Activated CD4-positive, CD25-positive, alpha-beta regulatory T cell treated with anti-CD3 and anti-CD28 coated beads, Interleukin-2, amount 50 U/mL, for 24 hours (primary cell): ENCODE results near the gene ADM2.

Experiments used
- ATAC-seq, 2 donors: fragments of 150-1000 bp; cut with Tn5 transposase; one replicate each; pipeline ENCODE4 v1.10.0; 2021; ENCODE audit warnings: mild to moderate bottlenecking in 1 of 2, moderate library complexity in 1 of 2

The ADM2 gene

DNA sequence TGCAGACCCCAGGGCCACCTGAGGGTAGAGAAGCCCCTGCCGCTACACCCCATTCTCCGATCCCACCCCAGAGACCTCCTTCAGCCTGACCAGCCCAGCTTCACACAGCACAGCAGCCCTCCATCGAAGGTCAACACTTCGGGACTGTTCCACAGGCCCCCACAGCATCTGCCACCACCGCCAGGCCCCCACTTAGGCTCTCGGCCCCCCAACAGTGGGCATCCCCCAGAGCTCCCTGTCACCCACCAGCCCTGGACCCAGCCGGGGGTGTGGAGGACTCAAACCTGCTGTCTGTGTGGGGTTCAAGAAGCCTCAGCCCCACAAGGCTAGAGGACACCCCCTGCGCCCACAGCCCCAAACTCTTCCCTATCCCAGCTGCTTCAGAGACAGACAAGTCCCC is 12.7 kb upstream of the ADM2 start:
- no peak for ATAC-seq

- peak; percentile 87 for ATAC-seq
Observed at GRCh38 chr22:50469377-50470305, 11.7 kb upstream of the ADM2 start.

DNA sequence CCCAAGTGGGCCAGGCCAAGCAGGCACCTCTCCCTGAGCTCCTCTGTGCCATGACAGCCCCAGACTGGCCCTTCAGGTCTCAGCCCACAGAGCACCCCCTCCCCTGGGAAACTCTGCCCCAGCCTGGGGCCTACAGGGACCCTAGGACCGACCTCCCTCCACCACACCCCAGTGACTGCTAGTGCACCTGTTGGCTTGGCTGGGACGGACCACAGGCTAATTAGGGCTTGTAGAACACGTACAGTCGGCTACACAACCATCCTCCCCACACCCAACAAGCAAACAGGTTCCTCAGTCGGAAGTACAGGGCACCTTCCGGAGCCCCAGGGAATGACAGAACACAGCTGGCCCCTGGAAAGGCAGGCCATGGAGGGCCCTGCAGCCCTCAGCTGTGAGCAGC is 10.9 kb upstream of the ADM2 start:
- ATAC-seq, result no peak

DNA sequence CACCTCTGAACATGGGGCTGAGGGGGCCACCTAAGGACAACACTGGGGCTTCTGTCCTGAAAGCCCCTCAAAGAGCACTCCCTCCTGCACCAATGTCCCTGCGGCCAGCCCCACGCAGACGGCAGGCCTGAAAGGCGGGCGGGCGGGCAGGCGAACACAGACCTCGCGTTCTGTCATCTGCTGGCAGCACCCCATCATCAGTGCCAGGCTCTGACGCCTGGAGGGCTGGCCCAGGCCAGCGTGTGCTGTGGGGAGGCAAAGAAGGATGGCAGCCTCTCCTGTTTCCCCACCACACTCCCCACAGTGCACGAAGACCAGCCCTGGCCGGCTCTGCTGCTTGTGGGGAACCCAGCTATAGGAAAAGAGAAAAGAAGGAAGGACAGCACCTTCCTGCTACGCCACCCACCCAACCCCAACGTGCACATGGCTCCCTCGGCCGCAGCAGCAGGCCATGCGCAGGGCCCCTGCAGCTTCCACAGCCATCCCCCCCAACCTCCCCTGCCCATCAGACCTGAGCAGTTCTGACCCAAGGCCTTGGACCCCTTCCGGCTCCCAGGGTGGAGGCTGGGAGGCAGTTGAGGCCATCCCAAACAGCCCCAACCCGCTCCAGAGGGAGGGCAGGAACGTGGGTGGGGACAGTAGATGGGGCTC is 10.0 kb upstream of the ADM2 start:
- no peak for ATAC-seq

DNA sequence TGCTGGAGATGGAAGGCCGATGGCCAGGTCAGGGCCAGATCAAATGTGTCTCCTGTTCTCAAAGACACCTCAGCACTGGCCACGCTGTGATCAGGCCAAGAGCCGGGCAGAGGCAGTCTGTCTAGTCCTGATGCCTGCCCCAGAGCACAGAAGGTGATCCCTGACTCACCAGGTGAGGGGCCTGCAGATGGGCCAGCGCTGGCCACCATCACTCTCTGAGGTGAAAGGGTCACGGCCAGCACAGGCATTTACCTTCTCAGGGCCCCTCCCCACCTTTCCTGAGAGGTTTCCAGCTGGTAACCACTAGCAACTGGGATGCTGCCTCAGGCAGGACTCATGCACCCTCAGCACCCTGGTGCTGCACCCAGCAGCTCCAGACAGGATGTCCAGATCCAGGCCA is 9.4 kb upstream of the ADM2 start:
- ATAC-seq, result no peak

GRCh38 chr22:50473088-50473487 is 8.3 kb upstream of the ADM2 start:
- ATAC-seq, result peak in 1 of 2 donors; percentile 12

- ATAC-seq, result no peak
Observed at GRCh38 chr22:50473855-50474671, 7.3 kb upstream of the ADM2 start.

GRCh38 chr22:50474710-50475651 is 6.4 kb upstream of the ADM2 start, which contains the start of gene SBF1:
Gene SBF1 (minus strand): TSS chr22:50475035. CDS start chr22:50474840, 195 bp downstream.
- peak; percentile 74 to 76 for ATAC-seq

- ATAC-seq, result no peak
Observed at GRCh38 chr22:50475652-50476002, 5.7 kb upstream of the ADM2 start.

DNA sequence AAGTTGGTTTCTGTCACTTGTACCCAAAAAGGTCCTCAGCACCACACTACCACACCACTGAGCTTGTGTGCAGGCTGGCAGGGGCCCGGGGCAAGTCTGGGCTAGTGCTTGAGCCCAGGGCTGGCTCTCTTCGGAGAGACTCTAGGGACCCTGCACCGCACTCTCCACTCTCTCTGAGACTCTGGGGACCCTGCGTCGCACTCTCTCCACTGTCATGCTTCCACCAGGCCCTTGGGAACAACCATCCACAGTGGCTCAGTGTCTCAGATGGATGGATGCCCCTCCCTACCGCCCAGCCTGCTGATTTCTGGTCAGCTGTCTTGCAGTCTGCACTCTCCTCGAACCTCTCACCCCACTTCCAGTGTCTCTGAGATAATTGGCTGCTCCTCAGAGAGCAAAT is 4.5 kb upstream of the ADM2 start:
- no peak for ATAC-seq

GRCh38 chr22:50477923-50478322 is 3.4 kb upstream of the ADM2 start:
- no peak for ATAC-seq

GRCh38 chr22:50479721-50480120 is 1.6 kb upstream of the ADM2 start:
- no peak for ATAC-seq

- no peak for ATAC-seq
Observed at GRCh38 chr22:50481045-50481439, 301 bp upstream of the ADM2 start.

DNA sequence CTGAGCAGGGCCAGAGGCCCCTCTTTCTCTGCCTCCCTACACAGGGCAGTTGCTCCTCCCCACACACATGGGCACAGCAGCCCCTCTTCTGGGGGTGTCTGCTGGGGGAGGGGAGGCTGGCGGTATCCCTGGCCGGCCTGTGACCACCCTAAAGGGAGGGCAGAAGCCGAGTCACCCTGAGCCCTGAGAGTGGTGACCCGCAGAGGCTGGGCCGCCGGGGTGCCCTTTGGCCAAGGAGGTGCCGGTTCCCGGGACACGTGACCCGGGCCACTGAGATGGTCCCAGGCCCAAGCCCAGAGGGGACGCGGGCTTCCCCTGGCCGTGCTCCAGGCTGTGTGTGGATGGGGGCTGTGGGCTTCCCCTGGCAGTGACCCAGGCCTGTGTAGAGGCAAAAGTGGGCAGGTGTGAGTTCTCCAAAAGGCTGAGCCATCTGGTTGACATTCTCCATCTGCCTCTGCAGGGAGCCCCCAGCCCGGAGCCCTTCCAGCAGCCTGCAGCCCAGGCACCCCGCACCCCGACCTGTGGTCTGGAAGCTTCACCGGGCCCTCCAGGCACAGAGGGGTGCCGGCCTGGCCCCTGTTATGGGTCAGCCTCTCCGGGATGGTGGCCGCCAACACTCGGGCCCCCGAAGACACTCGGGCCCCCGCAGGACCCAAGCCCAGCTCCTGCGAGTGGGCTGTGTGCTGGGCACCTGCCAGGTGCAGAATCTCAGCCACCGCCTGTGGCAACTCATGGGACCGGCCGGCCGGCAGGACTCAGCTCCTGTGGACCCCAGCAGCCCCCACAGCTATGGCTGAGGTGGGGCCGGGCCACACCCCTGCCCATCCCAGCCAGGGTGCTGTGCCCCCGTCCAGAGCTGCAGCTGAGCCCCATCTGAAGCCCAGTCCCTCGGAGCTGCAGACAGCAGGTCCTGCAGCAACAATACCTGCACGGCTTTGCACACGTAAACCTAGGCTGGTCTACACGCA is 1.0 kb downstream of the ADM2 start:
- ATAC-seq, result no peak

- ATAC-seq, result no peak
Observed at GRCh38 chr22:50483106-50483505, 1.8 kb downstream of the ADM2 start.

- no peak for ATAC-seq
Observed at GRCh38 chr22:50483556-50483955, 2.2 kb downstream of the ADM2 start.

DNA sequence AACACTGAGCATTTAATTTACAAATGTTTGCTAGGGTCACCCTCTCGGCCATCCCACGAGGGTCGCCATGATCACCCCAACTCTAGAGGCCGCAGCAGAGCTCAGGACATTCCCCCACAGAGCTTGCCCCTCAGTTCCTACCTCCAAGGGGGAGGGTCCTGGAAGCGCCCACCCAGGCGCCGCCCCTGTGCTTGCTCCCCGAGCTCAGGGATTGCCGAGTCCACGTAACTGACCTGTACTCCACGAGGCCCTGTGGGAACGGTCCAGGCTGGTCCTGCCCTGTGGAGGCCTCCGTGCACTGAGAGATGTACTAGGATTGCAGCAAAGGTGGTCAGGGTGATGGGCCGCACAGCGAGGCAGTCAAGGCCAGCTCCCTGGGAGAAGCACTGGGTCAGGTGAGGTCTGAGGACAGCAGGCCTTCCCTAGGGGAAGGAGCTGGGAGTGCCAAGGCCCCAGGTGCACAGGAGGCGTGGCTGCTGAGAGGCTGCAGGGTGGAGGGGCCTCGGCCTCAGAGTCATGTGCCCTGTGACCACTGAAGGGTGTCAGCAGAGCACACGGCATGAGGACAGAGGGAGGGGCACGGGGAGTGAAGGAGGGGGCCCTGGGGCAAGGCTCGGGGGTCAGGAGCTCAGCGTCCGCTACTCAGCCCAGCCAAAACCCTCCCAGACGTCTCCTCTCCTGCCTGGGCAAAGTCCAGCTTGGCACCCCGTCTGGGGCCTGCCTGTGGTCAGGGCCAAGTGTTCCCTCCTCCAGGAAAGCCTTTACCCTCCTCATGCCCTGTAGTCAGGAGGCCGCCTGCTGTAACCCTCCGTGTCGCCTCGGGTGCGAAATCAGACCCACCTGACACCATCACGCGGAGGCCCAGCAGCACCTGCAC is 2.9 kb downstream of the ADM2 start:
- ATAC-seq, result no peak

GRCh38 chr22:50485221-50486131 is 4.1 kb downstream of the ADM2 start:
- no peak for ATAC-seq
